ENCODE results near the gene UBE2F. TPM values are rescaled to one million over a fixed set of nuclear protein-coding genes. Genes with fewer than 3 reads are reported as not detected.

Gene UBE2F
- total and polyA plus RNA-seq, 10 donors = 32.1 to 73.9 (median 47.5) TPM

GRCh38 chr2:238090887-238091286, 124.1 kb downstream of the UBE2F start:
- TF ChIP-seq POLR2AphosphoS5 (IDR thresholded peaks at IDR 0.05) (no peak), CTCF (IDR thresholded peaks at IDR 0.05 in 8 of 11, conservative IDR thresholded peaks at IDR 0.05 in 3 of 11) (no peak), POLR2A (IDR thresholded peaks at IDR 0.05) (no peak)
- H3K4me3 ChIP-seq = no peak overlapping the region
- no peaks in the 10 kb centered on the region for H3K9me3 ChIP-seq
- intact Hi-C loops (cut with DNase I; ENCODE audit: low total_unique reads) = no loop called here
- DNase-seq = no peak
- peaks cover 0 to 25% (median 3%) of the 10 kb centered on the region in 6 donors for H3K36me3 ChIP-seq
- 91 to 96% (median 94%) methylated on average over 4 of the region's 4 CpGs for WGBS, 5 donors
- H3K27me3 ChIP-seq (replicated peaks in 1 of 7) = no peaks in the 10 kb centered on the region
- H3K27ac ChIP-seq = no peak overlapping the region
- peaks cover 0 to 11% (median 8%) of the 10 kb centered on the region in 6 donors for H3K4me1 ChIP-seq

GRCh38 chr2:238091436-238092060, 124.7 kb downstream of the UBE2F start:
- peaks cover 0 to 20% (median 3%) of the 10 kb centered on the region in 6 donors for H3K36me3 ChIP-seq
- no peak overlapping the region for H3K4me3 ChIP-seq
- H3K27me3 ChIP-seq (replicated peaks in 1 of 7) = no peaks in the 10 kb centered on the region
- H3K4me1 ChIP-seq = peaks cover 0 to 11% (median 8%) of the 10 kb centered on the region in 6 donors
- 94 to 97% (median 95%) methylated on average over 15 to 16 of the region's 16 CpGs for WGBS, 5 donors
- intact Hi-C loops (cut with DNase I; ENCODE audit: low total_unique reads) = no loop called here
- no peak for DNase-seq
- TF ChIP-seq POLR2AphosphoS5 (IDR thresholded peaks at IDR 0.05) = no peak
- no peak for TF ChIP-seq CTCF (IDR thresholded peaks at IDR 0.05 in 8 of 11, conservative IDR thresholded peaks at IDR 0.05 in 3 of 11)
- no peak for TF ChIP-seq POLR2A (IDR thresholded peaks at IDR 0.05)
- H3K9me3 ChIP-seq = no peaks in the 10 kb centered on the region
- no peak overlapping the region for H3K27ac ChIP-seq

Small RNAs within 50 kb of the gene (small RNA-seq; reads per million reads assigned to genes)
- 0 reads per million in 4 donors for gene RNU6-1333P

Other genes starting within 250 kb of the UBE2F start
- 1 to 10 TPM in 6 of 7 donors, under 1 TPM in 1; 0.91 to 3.1 (median 1.5) TPM for gene RBM44, start 168.2 kb upstream of the UBE2F start, total RNA-seq
- under 1 TPM; 0.29 to 0.57 (median 0.30) TPM for gene RBM44, start 168.2 kb upstream of the UBE2F start, polyA plus RNA-seq
- 10 to 100 TPM in 2 of 7 donors, 1 to 10 TPM in 5; 4.5 to 11.0 (median 8.2) TPM for gene RAMP1, start 107.4 kb upstream of the UBE2F start, total RNA-seq
- gene RAMP1, start 107.4 kb upstream of the UBE2F start, polyA plus RNA-seq = 10 to 100 TPM; 19.6 to 44.5 (median 24.5) TPM
- 10 to 100 TPM; 13.5 to 22.7 (median 17.5) TPM for gene SCLY, start 94.0 kb downstream of the UBE2F start, total RNA-seq
- 1 to 10 TPM; 5.8 to 10.0 (median 6.7) TPM for gene SCLY, start 94.0 kb downstream of the UBE2F start, polyA plus RNA-seq
- 1 to 10 TPM in 4 of 7 donors, under 1 TPM in 3; 0.65 to 5.1 (median 1.5) TPM for gene ESPNL, start 133.3 kb downstream of the UBE2F start, total RNA-seq
- gene ESPNL, start 133.3 kb downstream of the UBE2F start, polyA plus RNA-seq = 1 to 10 TPM; 1.3 to 6.2 (median 3.8) TPM
- under 1 TPM in 5 of 7 donors, not detected in 2; 0.15 to 0.85 (median 0.23) TPM for gene KLHL30, start 171.7 kb downstream of the UBE2F start, total RNA-seq
- under 1 TPM; 0.09 to 0.29 (median 0.22) TPM for gene KLHL30, start 171.7 kb downstream of the UBE2F start, polyA plus RNA-seq
- 10 to 100 TPM in 1 of 7 donors, 1 to 10 TPM in 5, under 1 TPM in 1; 0.49 to 11.0 (median 2.4) TPM for gene ERFE, start 192.0 kb downstream of the UBE2F start, total RNA-seq
- under 1 TPM; 0.06 to 0.63 (median 0.16) TPM for gene ERFE, start 192.0 kb downstream of the UBE2F start, polyA plus RNA-seq
- 10 to 100 TPM; 39.7 to 61.2 (median 47.1) TPM for gene ILKAP, start 236.7 kb downstream of the UBE2F start, total RNA-seq
- gene ILKAP, start 236.7 kb downstream of the UBE2F start, polyA plus RNA-seq = 10 to 100 TPM; 46.8 to 64.5 (median 58.5) TPM